ENCODE data around the gene CYTL1.
A peak's percentile ranks its signal among the peaks of the same experiment; 100 is the strongest.
"Not testable (repeated sequence)": the region's sequence is repeated elsewhere in the genome, so short reads cannot be mapped to it uniquely, and the experiment has no call there.

Gene CYTL1

DNA sequence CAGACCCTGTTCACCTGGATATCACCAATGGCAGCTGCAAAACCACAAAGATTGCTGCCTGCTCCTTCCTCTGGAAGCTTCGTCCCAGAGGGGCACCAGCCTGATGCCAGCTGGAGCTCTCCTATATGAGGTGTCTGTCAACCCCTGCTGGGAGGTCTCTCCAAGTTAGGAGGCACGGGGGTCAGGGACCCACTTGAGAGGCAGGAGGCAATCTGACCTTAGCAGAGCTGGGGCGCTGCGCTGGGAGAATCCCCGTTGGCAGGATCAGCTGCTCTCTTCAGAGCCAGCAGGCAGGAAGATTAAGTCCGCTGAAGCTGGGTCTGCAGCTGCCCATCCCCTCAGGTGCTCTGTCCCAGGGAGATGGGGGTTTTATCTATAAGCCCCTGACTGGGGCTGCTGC, 17.6 kb downstream of the CYTL1 start:
- DNase-seq (ENCODE audit: low spot score in 2 of 2); ATAC-seq (ENCODE audit: low read depth): not testable (repeated sequence)

DNA sequence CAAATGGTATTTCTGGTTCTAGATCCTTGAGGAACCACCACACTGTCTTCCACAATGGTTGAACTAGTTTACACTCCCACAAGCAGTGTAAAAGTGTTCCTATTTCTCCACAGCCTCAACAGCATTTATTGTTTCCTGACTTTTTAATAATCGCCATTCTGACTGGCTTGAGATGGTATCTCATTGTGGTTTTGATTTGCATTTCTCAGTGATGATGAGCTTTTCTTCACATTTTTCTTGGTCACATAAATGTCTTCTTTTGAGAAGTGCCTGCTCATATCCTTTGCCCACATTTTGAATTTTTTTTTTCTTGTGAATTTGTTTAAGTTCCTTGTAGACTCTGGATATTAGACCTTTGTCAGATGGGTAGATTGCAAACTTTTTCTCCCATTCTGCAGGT, 22.3 kb downstream of the CYTL1 start:
- not testable (repeated sequence) for H3K4me1 Mint-ChIP-seq; H3K4me3 Mint-ChIP-seq; H3K36me3 Mint-ChIP-seq; ATAC-seq (ENCODE audit: low read depth); H3K27ac Mint-ChIP-seq; H3K9me3 Mint-ChIP-seq; DNase-seq (ENCODE audit: low spot score in 2 of 2)
- H3K27me3 Mint-ChIP-seq: peaks cover 28% of the 10 kb centered on the region

More for the DNA sequence above, 17.6 kb downstream of the CYTL1 start:
- not testable (repeated sequence) for H3K4me1 Mint-ChIP-seq, H3K36me3 Mint-ChIP-seq, H3K9me3 Mint-ChIP-seq, H3K27ac Mint-ChIP-seq, H3K4me3 Mint-ChIP-seq
- peaks cover 21% of the 10 kb centered on the region for H3K27me3 Mint-ChIP-seq

DNA sequence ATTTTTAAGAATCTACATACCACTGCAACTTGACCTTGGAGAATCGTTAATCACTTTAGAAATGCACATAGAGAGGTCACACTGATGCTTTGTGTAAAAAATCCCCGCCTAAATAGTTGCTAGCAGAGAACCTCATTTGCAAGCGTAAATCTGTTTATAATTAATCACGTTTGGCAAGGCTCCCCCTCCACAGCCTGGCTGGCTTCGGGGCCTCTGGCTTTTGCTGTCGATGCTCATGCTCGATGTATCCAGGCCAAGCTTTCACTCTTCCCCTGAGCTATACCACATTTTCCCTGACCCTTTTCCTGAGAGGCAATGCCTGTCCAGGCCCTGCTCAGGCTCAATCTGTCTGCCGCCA, 23.4 kb downstream of the CYTL1 start:
- no peak overlapping the region for H3K4me3 Mint-ChIP-seq
- H3K27me3 Mint-ChIP-seq: peaks cover 26% of the 10 kb centered on the region
- no peak for DNase-seq (ENCODE audit: low spot score in 2 of 2)
- H3K4me1 Mint-ChIP-seq: peaks cover 4% of the 10 kb centered on the region
- no peak for ATAC-seq (ENCODE audit: low read depth)
- no peaks in the 10 kb centered on the region for H3K9me3 Mint-ChIP-seq
- H3K36me3 Mint-ChIP-seq: no peaks in the 10 kb centered on the region
- H3K27ac Mint-ChIP-seq: no peak overlapping the region

DNA sequence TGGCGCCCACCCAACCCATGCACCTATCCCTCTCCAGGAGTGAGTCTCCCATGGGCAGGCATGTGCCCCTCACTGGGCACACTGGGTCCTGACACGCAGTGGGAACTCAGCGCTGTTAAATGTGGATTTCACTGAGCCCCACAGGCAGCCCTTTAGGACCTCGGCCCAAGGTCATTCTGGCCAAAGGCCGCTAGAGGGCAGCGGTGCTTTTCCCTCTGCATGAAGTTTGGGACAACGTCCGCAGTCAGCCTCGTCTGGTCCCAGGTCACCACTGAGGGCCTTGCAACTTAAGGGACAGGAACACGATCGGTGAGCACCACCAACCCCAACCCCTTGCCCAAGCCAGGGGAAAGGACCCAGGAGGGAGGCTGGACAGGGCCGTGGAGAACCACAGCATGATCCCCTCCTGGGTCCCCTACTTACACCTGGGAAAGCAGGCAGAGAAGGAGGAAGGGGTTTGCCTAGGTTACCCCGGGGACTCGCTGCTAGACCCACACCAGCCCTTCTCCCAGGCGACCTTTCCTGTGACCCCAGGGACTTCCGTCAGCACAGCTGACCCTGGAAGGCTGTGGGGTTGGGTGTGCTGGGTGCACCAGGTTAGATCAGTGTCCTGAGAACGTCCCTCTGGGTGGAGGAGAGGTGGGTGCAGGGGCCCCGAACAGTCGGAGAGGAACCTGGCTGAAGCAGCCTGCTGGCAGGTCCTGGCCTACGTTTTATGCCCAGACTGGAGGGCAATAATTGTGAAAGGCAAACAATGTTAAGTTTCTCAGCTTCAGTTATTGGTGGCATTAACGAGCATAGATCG, 24.0 kb downstream of the CYTL1 start:
- no peaks in the 10 kb centered on the region for H3K9me3 Mint-ChIP-seq
- peak; percentile 18 to 41 for DNase-seq (ENCODE audit: low spot score in 2 of 2)
- peak; percentile 39 for ATAC-seq (ENCODE audit: low read depth)
- peaks cover 4% of the 10 kb centered on the region for H3K4me1 Mint-ChIP-seq
- no peak overlapping the region for H3K27ac Mint-ChIP-seq
- H3K36me3 Mint-ChIP-seq: no peaks in the 10 kb centered on the region
- H3K4me3 Mint-ChIP-seq: no peak overlapping the region
- H3K27me3 Mint-ChIP-seq: peaks cover 26% of the 10 kb centered on the region

DNA sequence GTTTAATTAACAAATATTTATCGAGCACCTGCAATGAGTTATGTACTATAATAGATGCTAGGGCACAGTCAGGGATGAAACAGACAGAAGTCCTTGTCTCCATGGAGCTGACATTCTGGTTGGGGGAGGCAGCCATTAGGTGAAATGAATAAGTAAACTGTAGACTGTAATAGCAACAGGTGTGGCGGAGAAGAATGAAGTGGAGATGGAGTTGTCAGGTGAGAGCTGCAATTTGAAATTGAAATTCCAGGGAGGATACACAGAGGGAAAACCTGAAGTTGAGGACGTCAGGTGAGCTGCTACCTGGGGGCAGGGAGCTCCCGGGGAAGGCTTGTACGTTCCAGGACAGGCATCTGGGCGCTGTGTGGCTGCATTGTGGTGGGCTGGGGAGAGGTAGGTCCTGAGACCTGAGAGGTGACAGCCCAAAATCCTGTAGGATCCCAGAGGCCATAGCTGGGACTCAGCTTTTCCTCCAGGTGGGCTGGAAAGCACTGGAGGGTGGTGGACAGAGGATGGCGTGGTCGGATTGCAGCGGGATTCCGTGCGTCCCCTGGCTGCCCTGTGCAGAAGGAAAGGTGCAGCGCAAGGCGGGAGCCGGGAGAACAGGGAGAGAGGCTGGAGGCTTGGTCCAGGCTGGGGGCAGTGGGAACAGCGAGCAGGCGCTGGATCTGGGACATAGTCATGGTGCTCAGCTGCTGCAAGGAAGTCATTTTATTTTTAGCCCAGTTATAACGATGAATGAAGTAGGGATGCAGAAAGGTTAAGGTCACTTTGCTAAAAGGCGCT, 24.8 kb downstream of the CYTL1 start:
- H3K27me3 Mint-ChIP-seq: peaks cover 24% of the 10 kb centered on the region
- H3K4me1 Mint-ChIP-seq: peaks cover 4% of the 10 kb centered on the region
- H3K9me3 Mint-ChIP-seq: no peaks in the 10 kb centered on the region
- ATAC-seq (ENCODE audit: low read depth): no peak
- H3K27ac Mint-ChIP-seq: no peak overlapping the region
- H3K4me3 Mint-ChIP-seq: no peak overlapping the region
- no peak for DNase-seq (ENCODE audit: low spot score in 2 of 2)
- H3K36me3 Mint-ChIP-seq: no peaks in the 10 kb centered on the region

DNA sequence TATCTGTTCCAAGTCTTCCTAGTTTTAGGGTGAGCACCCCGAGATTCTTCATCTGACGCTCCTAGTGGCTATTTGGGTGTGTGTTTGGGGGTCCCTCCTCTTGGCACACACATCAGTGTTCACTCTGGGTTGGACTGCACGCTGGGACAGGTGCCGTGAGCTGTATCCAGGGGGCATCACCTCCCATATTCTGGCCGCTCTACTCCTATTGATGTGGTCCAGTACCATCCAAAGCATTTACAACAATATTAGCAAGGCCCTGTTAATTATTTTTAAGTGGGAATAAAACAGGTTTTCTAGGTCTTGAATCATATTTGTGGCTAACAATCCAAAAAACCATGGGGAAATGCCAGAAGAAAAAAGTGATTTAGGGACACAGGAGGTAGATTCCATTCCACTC, 26.4 kb downstream of the CYTL1 start:
- Mint-ChIP-seq H3K27ac (no peak overlapping the region), H3K4me3 (no peak overlapping the region), H3K36me3 (no peaks in the 10 kb centered on the region), H3K4me1 (peaks cover 4% of the 10 kb centered on the region), H3K27me3 (peaks cover 24% of the 10 kb centered on the region), H3K9me3 (no peaks in the 10 kb centered on the region)
- DNase-seq (ENCODE audit: low spot score in 2 of 2) (no peak), ATAC-seq (ENCODE audit: low read depth) (no peak)

DNA sequence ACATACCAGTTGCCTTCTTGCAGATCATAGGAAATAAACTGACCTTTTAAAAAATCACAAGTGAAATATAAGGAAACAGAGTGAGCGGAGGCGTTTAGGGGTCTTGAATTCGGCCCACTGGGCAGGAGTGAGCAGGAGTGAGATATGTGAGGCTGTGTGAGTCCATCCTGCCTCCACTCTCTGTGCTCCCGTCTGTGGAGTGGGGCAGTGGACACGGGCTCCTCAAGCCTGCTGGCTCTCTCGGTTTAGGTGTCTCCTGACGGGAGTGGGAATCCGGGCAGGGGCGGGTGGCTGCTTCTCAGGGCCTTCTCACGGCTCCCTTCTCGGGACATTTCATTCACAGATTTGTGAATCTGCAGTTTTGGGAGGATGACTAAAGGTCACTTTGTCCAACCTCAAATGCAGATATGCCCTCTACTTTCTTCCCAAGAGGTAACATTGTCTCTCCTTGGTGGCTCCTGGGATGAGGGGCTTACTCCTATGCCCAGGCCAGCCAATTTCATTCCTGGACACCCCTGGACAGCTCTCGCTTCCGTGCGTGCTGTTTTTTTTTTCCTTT, 27.6 kb downstream of the CYTL1 start:
- H3K27me3 Mint-ChIP-seq: peaks cover 26% of the 10 kb centered on the region
- no peak for ATAC-seq (ENCODE audit: low read depth)
- H3K36me3 Mint-ChIP-seq: no peaks in the 10 kb centered on the region
- no peak for DNase-seq (ENCODE audit: low spot score in 2 of 2)
- H3K9me3 Mint-ChIP-seq: no peaks in the 10 kb centered on the region
- peaks cover 4% of the 10 kb centered on the region for H3K4me1 Mint-ChIP-seq
- no peak overlapping the region for H3K27ac Mint-ChIP-seq
- no peak overlapping the region for H3K4me3 Mint-ChIP-seq

DNA sequence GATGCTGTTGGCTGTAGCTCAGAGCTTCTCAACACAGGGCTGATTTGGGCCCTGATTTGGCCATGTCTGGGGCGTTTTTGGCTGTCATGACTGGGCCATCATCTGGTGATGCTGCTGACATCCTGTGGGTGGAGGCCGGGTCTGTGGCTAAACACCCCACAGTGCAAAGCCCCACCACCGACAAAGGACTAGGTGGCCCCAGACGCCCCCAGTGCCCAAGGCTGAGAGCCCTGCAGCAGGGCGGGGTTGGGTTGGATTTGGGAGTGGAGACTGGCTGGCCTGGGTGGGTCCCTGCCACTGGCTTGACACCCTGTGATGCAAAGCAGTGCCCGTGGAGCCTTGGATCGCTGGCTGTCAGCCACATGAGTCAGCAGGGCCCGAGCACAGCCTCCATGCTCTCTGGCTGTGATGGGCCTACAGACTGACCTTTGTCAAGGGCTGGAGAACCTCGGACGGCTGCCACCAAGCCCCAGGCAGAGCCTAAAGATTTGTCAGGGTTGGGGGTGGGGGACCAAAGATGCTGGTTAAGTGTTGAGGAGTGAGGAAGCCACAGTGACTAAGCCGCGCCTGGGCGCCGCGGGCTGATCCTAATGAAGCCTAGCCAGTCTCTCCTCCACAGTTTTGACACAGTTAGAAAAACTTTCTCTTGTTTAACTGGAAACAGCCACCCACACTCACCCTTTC, 28.3 kb downstream of the CYTL1 start:
- peaks cover 22% of the 10 kb centered on the region for H3K27me3 Mint-ChIP-seq
- ATAC-seq (ENCODE audit: low read depth) (no peak), DNase-seq (ENCODE audit: low spot score in 2 of 2) (no peak)
- H3K4me3 Mint-ChIP-seq: no peak overlapping the region
- no peaks in the 10 kb centered on the region for H3K36me3 Mint-ChIP-seq
- H3K27ac Mint-ChIP-seq: no peak overlapping the region
- peaks cover 4% of the 10 kb centered on the region for H3K4me1 Mint-ChIP-seq
- H3K9me3 Mint-ChIP-seq: no peaks in the 10 kb centered on the region

DNA sequence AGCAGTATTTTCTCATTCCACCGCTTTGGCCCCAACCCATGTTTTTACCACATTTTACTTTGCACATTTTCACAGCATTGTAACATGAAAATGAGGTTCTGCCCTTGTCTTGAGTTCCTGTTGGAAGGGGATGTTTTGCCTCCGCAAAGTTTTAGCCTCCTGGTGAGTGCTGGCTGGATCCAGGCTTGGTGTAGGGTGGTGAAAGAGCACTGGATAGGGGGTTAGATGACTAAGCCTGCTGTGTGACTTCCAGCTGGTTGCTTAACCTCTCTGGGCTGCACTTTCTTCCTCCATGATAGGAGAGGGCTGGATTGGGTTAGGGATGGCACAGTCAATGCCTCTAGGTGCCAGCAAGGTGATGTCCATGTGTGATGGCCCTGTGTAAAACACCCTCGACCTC, 28.9 kb downstream of the CYTL1 start:
- no peak overlapping the region for H3K4me3 Mint-ChIP-seq
- peaks cover 21% of the 10 kb centered on the region for H3K27me3 Mint-ChIP-seq
- ATAC-seq (ENCODE audit: low read depth) (no peak), DNase-seq (ENCODE audit: low spot score in 2 of 2) (no peak)
- H3K36me3 Mint-ChIP-seq: no peaks in the 10 kb centered on the region
- H3K4me1 Mint-ChIP-seq: peaks cover 4% of the 10 kb centered on the region
- no peaks in the 10 kb centered on the region for H3K9me3 Mint-ChIP-seq
- no peak overlapping the region for H3K27ac Mint-ChIP-seq

DNA sequence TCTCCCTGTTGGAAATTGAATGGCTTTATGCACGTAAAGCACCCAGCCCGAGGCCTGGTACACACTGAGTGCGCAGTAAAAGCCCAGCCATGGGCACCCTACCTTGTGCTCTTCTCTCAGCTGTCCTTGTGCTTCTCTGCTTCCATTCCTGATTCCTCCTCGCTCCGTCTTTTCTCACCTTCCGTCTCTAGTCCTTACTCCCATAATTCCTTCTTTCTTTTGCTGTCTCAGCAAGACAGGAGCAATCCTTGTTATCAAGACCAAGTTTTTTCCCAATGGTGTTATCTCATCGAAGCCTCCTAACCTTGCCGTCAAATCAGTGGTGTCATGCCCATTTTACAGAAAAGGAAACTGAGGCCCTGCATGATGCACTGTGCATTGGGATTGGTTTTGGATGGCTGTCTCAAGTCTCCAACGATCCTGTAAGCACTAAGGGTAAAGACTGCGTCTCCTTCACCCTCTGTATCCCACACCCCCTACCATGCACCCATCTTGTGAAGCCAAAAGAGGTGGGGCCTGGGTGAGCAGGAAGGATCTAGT, 30.1 kb downstream of the CYTL1 start:
- no peak overlapping the region for H3K27ac Mint-ChIP-seq
- no peak overlapping the region for H3K4me3 Mint-ChIP-seq
- H3K27me3 Mint-ChIP-seq: peaks cover 15% of the 10 kb centered on the region
- no peaks in the 10 kb centered on the region for H3K4me1 Mint-ChIP-seq
- H3K9me3 Mint-ChIP-seq: no peaks in the 10 kb centered on the region
- no peaks in the 10 kb centered on the region for H3K36me3 Mint-ChIP-seq
- no peak for DNase-seq (ENCODE audit: low spot score in 2 of 2)
- ATAC-seq (ENCODE audit: low read depth): no peak

DNA sequence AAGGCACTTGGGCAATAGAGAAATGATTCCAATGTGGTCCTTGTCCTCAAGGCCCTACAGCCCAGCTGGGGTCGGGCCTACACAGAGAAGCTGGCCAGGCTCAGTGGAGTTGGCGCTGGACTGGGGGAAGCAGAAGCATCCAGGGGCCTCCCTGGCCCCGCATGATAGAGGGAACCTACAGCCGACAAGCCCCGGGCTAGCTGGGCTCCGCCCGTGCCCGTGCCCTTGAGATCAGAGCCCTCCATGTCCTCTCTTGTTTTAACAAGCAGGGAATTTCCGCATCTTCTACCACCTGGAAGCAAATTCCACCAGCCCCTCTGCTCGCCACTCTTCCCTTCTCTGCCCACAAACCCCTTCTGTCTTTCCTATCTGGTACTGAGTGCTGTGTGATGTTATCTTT, 31.6 kb downstream of the CYTL1 start:
- no peak for ATAC-seq (ENCODE audit: low read depth)
- DNase-seq (ENCODE audit: low spot score in 2 of 2): no peak
- H3K36me3 Mint-ChIP-seq: no peaks in the 10 kb centered on the region
- no peak overlapping the region for H3K4me3 Mint-ChIP-seq
- no peaks in the 10 kb centered on the region for H3K9me3 Mint-ChIP-seq
- no peaks in the 10 kb centered on the region for H3K4me1 Mint-ChIP-seq
- H3K27me3 Mint-ChIP-seq: peaks cover 7% of the 10 kb centered on the region
- no peak overlapping the region for H3K27ac Mint-ChIP-seq

DNA sequence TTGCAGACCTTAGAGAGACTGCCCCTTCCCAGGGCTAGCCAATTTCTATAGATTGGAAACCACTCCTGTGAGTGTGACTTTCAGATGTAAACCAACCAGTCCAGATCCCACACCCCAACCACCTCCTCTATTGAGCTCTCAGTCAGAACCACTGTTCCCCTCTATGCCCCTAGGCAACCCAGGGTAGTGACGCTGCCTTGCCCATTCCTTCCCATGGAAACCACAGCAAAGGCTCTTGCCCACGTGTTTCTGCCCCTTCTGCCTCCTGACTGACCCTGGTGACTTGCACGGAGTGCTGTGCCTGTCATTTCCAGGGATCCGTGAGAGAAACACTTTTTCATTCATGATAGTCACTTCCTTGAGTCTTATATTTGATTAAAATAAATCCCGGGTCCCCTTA, 32.4 kb downstream of the CYTL1 start:
- H3K36me3 Mint-ChIP-seq: no peaks in the 10 kb centered on the region
- ATAC-seq (ENCODE audit: low read depth) (no peak), DNase-seq (ENCODE audit: low spot score in 2 of 2) (no peak)
- no peak overlapping the region for H3K4me3 Mint-ChIP-seq
- H3K27me3 Mint-ChIP-seq: peaks cover 9% of the 10 kb centered on the region
- no peaks in the 10 kb centered on the region for H3K4me1 Mint-ChIP-seq
- no peak overlapping the region for H3K27ac Mint-ChIP-seq
- no peaks in the 10 kb centered on the region for H3K9me3 Mint-ChIP-seq

DNA sequence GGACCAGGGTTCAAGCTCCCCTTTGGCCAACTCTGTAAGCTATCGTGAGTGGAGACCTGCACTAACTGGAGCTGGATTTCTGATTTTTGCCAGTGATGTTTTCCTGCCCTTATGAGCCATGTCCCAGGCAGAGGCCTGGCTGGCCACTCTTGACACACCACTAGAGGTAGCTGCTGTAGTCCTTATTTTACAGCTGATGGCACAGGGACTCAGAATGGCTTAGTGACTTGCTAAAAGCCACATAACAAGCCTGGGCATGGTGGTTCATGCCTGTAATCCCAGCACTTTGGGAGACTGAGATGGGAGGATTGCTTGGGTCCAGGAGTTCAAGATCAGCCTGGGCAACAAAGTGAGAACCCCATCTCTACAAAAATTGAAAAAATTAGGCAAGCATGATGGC, 33.4 kb downstream of the CYTL1 start:
- DNase-seq (ENCODE audit: low spot score in 2 of 2): no peak

DNA sequence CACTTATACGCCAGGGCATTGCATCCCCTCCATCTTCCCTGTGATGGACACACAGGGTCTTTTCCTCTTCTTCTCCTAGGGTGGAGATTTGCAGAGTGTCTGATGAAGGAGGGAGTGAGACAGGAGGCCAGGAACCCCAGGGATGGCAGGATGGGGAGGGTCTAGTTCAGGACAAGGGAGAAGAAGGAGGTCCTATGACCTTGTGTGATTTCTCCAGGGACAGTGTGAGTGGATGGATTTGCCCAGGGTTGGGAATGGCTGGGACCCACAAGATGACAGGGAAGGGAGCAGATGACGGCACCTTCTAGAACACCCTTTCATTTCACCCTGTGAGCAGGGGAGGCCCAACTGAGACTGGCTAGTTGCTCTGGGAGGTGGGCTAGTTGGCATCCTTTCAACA, 34.2 kb downstream of the CYTL1 start:
- DNase-seq (ENCODE audit: low spot score in 2 of 2) (no peak), ATAC-seq (ENCODE audit: low read depth) (no peak)
- H3K4me3 Mint-ChIP-seq: no peak overlapping the region
- H3K4me1 Mint-ChIP-seq: no peaks in the 10 kb centered on the region
- no peaks in the 10 kb centered on the region for H3K36me3 Mint-ChIP-seq
- peaks cover 10% of the 10 kb centered on the region for H3K27me3 Mint-ChIP-seq
- H3K9me3 Mint-ChIP-seq: no peaks in the 10 kb centered on the region
- no peak overlapping the region for H3K27ac Mint-ChIP-seq

More for the DNA sequence above, 33.4 kb downstream of the CYTL1 start:
- Mint-ChIP-seq H3K9me3 (no peaks in the 10 kb centered on the region), H3K4me3 (no peak overlapping the region), H3K36me3 (no peaks in the 10 kb centered on the region), H3K4me1 (no peaks in the 10 kb centered on the region), H3K27ac (no peak overlapping the region), H3K27me3 (peaks cover 9% of the 10 kb centered on the region)
- ATAC-seq (ENCODE audit: low read depth): no peak
